Nephron (organoid): ENCODE measurements around the gene KCNH8.

Experiments used
- H3K27ac Mint-ChIP-seq, 3 experiments: 2 replicates each; pipeline ENCODE4 v1.8.0; 2020; ENCODE audit warnings: mixed read lengths in 3 of 3, mild to moderate bottlenecking in 2 of 3, moderate library complexity in 1 of 3
- H3K27me3 Mint-ChIP-seq: 2 replicates; pipeline ENCODE4 v1.8.0; 2021; ENCODE audit warnings: low read depth, mild to moderate bottlenecking, moderate library complexity, mixed read lengths
- H3K36me3 Mint-ChIP-seq: 2 replicates; pipeline ENCODE4 v1.8.0; 2020; ENCODE audit warnings: low read depth, mixed read lengths
- H3K4me1 Mint-ChIP-seq: 2 replicates; pipeline ENCODE4 v1.8.0; 2020; ENCODE audit warnings: mixed read lengths
- H3K4me3 Mint-ChIP-seq, 3 experiments: 2 replicates each; pipeline ENCODE4 v1.8.0; 2020; ENCODE audit warnings: mild to moderate bottlenecking in 3 of 3, mixed read lengths in 3 of 3, moderate library complexity in 2 of 3
- H3K9me3 Mint-ChIP-seq: 2 replicates; pipeline ENCODE4 v1.8.0; 2020; ENCODE audit warnings: mixed read lengths
- TF ChIP-seq, protein P1 (sequence below), 3 experiments: fragments of 200-600 bp; sonication (generic); IDR thresholded peaks; one replicate each; pipeline ENCODE4 v1.5.0; 2021; ENCODE audit warnings: antibody characterized with exemption in 3 of 3; ENCODE audit not compliant: unreplicated experiment in 3 of 3

Gene KCNH8

DNA sequence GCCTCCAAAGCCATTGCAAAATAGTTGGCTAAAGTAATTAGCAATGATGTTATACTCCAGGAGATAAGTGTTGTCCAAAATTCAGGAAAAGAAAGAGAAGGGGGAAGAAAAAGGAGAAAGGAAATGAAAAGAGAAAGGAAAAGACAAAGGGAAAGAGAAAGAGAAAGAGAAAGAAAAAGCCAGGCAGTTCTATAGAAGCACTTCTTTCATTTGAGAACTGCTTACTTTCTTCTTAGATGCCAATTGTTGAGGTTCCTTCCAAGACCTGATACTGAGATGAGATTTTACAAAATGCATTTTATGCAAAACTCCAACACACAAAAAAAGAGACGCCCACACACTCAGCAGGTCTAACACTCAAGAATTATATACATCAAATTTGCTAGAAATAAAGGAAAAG lies 298.4 kb downstream of the KCNH8 start:
- no peaks in the 10 kb centered on the region for H3K9me3 Mint-ChIP-seq
- H3K4me1 Mint-ChIP-seq, result no peaks in the 10 kb centered on the region
- no peak overlapping the region for H3K27ac Mint-ChIP-seq
- H3K4me3 Mint-ChIP-seq, result no peak overlapping the region
- no peaks in the 10 kb centered on the region for H3K27me3 Mint-ChIP-seq
- TF ChIP-seq, protein P1, sequence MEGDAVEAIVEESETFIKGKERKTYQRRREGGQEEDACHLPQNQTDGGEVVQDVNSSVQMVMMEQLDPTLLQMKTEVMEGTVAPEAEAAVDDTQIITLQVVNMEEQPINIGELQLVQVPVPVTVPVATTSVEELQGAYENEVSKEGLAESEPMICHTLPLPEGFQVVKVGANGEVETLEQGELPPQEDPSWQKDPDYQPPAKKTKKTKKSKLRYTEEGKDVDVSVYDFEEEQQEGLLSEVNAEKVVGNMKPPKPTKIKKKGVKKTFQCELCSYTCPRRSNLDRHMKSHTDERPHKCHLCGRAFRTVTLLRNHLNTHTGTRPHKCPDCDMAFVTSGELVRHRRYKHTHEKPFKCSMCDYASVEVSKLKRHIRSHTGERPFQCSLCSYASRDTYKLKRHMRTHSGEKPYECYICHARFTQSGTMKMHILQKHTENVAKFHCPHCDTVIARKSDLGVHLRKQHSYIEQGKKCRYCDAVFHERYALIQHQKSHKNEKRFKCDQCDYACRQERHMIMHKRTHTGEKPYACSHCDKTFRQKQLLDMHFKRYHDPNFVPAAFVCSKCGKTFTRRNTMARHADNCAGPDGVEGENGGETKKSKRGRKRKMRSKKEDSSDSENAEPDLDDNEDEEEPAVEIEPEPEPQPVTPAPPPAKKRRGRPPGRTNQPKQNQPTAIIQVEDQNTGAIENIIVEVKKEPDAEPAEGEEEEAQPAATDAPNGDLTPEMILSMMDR (IDR thresholded peaks at IDR 0.05; ENCODE audit: unreplicated experiment in 3 of 3), result no peak
- no peaks in the 10 kb centered on the region for H3K36me3 Mint-ChIP-seq

DNA sequence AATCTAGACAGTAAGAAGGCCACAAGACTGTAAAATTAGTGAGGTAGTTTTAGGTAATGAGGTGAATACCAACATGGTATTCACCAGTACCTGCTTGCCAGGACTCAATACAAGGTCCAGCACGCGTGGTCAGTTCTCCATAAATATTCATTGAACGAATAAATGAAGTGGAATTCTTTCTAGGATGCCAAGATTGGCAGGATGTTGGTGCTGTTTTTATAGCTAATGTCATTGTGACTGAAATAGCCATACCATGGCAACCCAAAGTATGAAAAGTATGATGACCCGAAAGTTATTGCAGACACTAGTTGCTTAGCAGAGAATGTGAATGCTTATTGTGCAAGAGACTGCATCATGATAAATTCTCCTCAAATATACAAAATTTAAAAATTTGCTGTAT lies 307.2 kb downstream of the KCNH8 start:
- H3K4me1 Mint-ChIP-seq, result no peaks in the 10 kb centered on the region
- H3K9me3 Mint-ChIP-seq, result no peaks in the 10 kb centered on the region
- TF ChIP-seq, protein P1 (IDR thresholded peaks at IDR 0.05; ENCODE audit: unreplicated experiment in 3 of 3), result no peak
- H3K36me3 Mint-ChIP-seq, result no peaks in the 10 kb centered on the region
- H3K4me3 Mint-ChIP-seq, result no peak overlapping the region
- no peaks in the 10 kb centered on the region for H3K27me3 Mint-ChIP-seq
- H3K27ac Mint-ChIP-seq, result no peak overlapping the region

DNA sequence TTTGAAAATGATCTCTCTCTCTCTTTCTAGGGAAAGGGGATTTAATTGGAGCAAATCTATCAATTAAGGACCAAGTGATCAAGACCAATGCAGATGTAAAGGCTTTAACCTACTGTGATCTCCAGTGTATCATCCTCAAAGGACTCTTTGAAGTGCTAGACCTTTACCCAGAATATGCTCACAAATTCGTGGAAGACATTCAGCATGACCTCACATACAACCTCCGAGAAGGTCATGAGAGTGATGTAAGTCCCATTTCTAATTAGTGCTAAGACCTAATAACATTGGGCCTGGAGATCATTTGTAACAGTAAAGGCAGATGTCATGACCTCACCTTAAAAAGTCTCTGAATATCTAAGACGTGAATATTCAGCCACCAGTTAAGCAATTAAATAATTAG lies 308.4 kb downstream of the KCNH8 start:
- H3K4me1 Mint-ChIP-seq, result no peaks in the 10 kb centered on the region
- no peak overlapping the region for H3K27ac Mint-ChIP-seq
- H3K4me3 Mint-ChIP-seq, result no peak overlapping the region
- no peaks in the 10 kb centered on the region for H3K27me3 Mint-ChIP-seq
- TF ChIP-seq, protein P1 (IDR thresholded peaks at IDR 0.05; ENCODE audit: unreplicated experiment in 3 of 3), result no peak
- no peaks in the 10 kb centered on the region for H3K36me3 Mint-ChIP-seq
- H3K9me3 Mint-ChIP-seq, result no peaks in the 10 kb centered on the region

DNA sequence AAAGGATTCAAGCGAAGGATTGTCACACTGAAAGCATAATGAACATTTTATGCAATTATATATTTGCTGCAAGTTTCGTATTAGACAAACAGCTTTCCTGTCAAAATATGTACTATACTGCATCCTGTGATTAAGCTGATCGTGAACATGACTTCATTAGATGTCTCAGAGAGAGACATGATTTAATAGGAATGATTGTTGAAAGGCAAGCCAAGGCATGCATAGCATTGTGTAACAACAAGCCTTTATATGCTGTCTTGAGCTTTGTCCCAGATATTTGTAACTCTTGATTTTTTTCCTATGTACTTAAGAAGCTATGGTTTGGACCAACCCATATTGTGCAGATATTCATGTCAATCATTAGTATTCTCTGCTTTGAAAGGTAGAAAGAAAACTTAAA lies 309.1 kb downstream of the KCNH8 start:
- H3K4me3 Mint-ChIP-seq, result no peak overlapping the region
- no peaks in the 10 kb centered on the region for H3K27me3 Mint-ChIP-seq
- TF ChIP-seq, protein P1 (IDR thresholded peaks at IDR 0.05; ENCODE audit: unreplicated experiment in 3 of 3), result no peak
- no peaks in the 10 kb centered on the region for H3K36me3 Mint-ChIP-seq
- no peaks in the 10 kb centered on the region for H3K9me3 Mint-ChIP-seq
- H3K4me1 Mint-ChIP-seq, result no peaks in the 10 kb centered on the region
- H3K27ac Mint-ChIP-seq, result no peak overlapping the region

DNA sequence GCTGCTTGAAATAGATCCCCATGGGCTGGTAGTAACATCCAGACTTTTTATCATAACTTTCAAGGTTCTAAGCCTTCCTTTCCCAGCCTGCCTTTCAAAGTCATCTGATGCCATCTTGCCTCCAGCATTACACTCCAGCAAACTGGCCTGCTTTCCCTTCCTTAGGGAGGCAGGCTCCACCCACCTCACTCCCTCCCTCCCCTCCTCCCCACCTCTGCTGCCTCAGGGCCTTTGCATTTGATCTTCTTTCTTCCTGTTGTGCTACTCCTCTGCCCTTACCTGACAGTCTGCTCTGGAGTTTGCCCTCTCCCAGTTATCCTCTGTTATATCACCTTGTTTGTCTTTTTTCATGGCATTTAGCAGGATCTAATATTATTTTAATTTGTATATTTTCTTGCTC lies 319.5 kb downstream of the KCNH8 start:
- H3K36me3 Mint-ChIP-seq, result no peaks in the 10 kb centered on the region
- no peaks in the 10 kb centered on the region for H3K27me3 Mint-ChIP-seq
- no peak overlapping the region for H3K4me3 Mint-ChIP-seq
- H3K9me3 Mint-ChIP-seq, result peaks cover 2% of the 10 kb centered on the region
- H3K27ac Mint-ChIP-seq, result peak overlapping the region in 1 of 3 experiments; percentile 76
- no peaks in the 10 kb centered on the region for H3K4me1 Mint-ChIP-seq
- TF ChIP-seq, protein P1 (IDR thresholded peaks at IDR 0.05; ENCODE audit: unreplicated experiment in 3 of 3), result no peak

DNA sequence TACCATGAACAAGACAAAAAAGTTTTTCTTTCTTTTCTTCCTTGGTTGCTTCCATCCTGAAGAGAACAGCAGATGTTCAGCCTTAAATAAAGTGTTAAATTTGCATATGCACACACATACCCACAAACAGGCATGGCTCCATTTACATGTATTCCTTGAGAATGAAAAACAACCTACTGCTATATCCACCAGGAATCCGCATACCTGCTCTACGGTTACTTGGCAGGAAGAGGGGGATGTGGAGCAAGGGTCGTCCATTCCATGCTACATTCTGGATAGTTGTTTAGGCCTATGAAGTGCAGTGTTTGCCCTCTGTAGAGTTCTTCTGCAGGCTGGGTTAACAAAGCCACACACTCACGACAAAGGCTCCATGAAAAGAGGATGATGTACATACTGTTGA lies 322.8 kb downstream of the KCNH8 start:
- Mint-ChIP-seq H3K4me3 (no peak overlapping the region), H3K27me3 (no peaks in the 10 kb centered on the region), H3K36me3 (no peaks in the 10 kb centered on the region), H3K27ac (no peak overlapping the region), H3K9me3 (peaks cover 2% of the 10 kb centered on the region), H3K4me1 (no peaks in the 10 kb centered on the region)
- TF ChIP-seq, protein P1 (IDR thresholded peaks at IDR 0.05; ENCODE audit: unreplicated experiment in 3 of 3), result no peak
